Measurements from ENCODE around the gene PDIA4.

- TF ChIP-seq POLR2A (IDR thresholded peaks at IDR 0.05; ENCODE audit: low read depth, low read length) (no peak), TAF1 (IDR thresholded peaks at IDR 0.05; ENCODE audit: borderline replicate concordance, low read depth, low read length) (no peak)
Observed at GRCh38 chr7:148972375-148972774, 55.9 kb downstream of the PDIA4 start.

Measured in GM12892 (cell line).